ENCODE results near the gene LARGE2.

DNA sequence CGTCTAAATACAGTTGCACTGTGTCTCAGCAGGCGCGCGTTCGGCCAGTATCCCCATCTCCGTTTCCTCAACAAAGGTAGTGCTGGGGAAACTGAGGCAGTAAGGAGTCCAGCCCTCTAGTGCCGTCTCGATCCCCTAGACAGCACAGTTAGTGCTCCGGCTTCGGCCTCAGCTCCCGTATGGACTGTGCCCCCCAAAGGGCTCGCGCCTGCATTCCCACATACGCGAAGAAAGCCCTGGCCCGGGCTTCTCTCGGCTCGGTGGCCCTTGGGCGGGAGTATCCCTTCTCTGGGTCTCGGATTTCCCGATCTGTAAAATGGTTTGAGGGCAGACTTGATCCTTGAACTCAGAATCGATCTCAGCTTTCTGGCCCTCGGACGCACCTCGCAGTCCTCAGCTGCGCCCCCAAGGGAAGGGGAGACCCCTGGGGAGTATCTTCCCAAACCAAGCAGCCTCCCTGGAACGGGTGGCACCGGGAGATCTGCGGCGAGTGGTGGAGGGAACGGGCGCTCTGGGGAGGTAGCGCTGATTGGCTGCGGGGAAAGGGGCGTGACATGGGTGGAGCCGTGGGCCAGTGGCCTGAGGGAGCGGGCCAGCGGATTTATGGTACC is 4.0 kb upstream of the LARGE2 start:
- TF ChIP-seq MXI1 (conservative IDR thresholded peaks at IDR 0.05; ENCODE audit: poor library complexity, severe bottlenecking) (no peak), POLR2AphosphoS5 (IDR thresholded peaks at IDR 0.05) (peak; percentile 38), EZH2 (IDR thresholded peaks at IDR 0.05; ENCODE audit: borderline replicate concordance, insufficient read depth, low read length, poor library complexity, severe bottlenecking) (no peak), SMC3 (conservative IDR thresholded peaks at IDR 0.05; ENCODE audit: poor library complexity) (no peak), EP300 (conservative IDR thresholded peaks at IDR 0.05; ENCODE audit: poor library complexity, severe bottlenecking) (no peak), TAF1 (IDR thresholded peaks at IDR 0.05; ENCODE audit: low read depth) (no peak), RAD21 (conservative IDR thresholded peaks at IDR 0.05) (no peak)
- TF ChIP-seq, protein P1, sequence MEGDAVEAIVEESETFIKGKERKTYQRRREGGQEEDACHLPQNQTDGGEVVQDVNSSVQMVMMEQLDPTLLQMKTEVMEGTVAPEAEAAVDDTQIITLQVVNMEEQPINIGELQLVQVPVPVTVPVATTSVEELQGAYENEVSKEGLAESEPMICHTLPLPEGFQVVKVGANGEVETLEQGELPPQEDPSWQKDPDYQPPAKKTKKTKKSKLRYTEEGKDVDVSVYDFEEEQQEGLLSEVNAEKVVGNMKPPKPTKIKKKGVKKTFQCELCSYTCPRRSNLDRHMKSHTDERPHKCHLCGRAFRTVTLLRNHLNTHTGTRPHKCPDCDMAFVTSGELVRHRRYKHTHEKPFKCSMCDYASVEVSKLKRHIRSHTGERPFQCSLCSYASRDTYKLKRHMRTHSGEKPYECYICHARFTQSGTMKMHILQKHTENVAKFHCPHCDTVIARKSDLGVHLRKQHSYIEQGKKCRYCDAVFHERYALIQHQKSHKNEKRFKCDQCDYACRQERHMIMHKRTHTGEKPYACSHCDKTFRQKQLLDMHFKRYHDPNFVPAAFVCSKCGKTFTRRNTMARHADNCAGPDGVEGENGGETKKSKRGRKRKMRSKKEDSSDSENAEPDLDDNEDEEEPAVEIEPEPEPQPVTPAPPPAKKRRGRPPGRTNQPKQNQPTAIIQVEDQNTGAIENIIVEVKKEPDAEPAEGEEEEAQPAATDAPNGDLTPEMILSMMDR (IDR thresholded peaks at IDR 0.05; ENCODE audit: poor library complexity, severe bottlenecking), result no peak

All from neural cell (in vitro differentiated cells).